HTR-8/SVneo (cell line): ENCODE results near the gene SPINK1.
A peak's percentile ranks its signal among the peaks of the same experiment; 100 is the strongest.
"Not testable (repeated sequence)": the region's sequence is repeated elsewhere in the genome, so short reads cannot be mapped to it uniquely, and the experiment has no call there.

Experiments used
- DNase-seq: peaks from one replicate; pipeline ENCODE4 v3.0.0; 2011; ENCODE audit warnings: low spot score, mixed read lengths; ENCODE audit not compliant: insufficient read length
- FAIRE-seq: peaks from 2 replicates; lab custom pipeline; 2011; peaks lifted over from hg19 to GRCh38; lab: Jason Lieb, UNC

SPINK1 gene

DNA sequence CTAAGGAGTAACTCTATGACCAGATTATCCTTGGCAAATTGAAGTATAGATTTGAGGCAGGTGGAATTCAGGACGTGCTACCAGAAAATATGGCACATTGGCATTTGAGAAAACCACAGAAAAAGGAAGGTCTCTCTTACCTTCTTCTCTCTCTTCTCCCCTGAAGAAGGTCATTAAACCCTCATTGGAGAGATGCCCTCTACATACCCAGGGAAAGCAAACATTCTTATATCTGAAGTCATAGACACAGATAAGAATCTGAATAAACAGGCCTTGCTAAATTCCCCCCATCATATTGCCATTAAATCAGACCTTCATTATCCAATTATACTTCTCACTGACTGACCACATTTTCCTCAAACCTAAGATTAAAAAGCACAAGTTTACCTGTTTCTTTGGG lies 17.8 kb downstream of the SPINK1 start:
- FAIRE-seq (no peak), DNase-seq (no peak)

- DNase-seq (no peak), FAIRE-seq (no peak)
These were observed 21.4 kb downstream of the SPINK1 start for GRCh38 chr5:147809830-147810666.

- DNase-seq (no peak), FAIRE-seq (no peak)
These were observed 26.4 kb downstream of the SPINK1 start for GRCh38 chr5:147805030-147805454.

DNA sequence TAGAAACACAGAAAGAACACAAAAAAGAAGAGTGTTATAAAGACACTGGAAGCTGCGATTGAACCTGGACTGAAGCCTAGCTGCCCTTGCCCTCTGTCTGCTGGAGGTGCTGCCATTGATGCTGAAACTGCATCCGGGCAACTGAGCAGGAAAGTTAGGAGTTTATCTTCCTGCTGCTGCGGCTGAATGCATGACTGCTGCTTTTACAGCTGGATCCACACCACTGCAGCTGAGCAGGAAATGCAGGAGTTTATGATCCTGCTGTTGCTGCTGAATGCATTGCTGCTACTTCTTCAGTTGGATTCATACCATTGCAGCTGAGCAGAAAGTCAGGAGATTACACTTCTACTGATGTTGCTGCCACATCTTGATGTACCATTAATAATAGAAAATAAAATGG lies 27.1 kb downstream of the SPINK1 start:
- DNase-seq: no peak
- no peak for FAIRE-seq

DNA sequence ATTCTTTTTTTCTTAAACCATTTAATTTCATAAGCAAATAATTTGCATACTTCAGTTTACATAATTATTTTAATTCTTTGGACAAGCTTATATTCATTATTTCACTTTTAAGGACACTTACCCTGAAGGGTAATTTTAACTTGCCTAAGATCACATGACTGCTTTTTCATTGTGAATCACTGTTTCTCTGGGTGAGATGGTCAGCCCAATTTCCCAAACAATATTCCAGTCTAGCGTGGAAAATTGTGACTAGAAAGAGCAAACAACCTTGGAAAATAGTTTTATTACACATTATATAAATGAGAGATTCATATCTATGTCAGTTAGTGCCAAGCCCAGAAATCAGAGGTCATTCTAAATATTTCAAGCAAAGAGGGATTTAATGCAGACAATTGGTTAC lies 27.5 kb downstream of the SPINK1 start:
- no peak for DNase-seq
- FAIRE-seq: no peak

GRCh38 chr5:147803161-147803560 lies 28.3 kb downstream of the SPINK1 start:
- not testable (repeated sequence) for FAIRE-seq, DNase-seq

DNA sequence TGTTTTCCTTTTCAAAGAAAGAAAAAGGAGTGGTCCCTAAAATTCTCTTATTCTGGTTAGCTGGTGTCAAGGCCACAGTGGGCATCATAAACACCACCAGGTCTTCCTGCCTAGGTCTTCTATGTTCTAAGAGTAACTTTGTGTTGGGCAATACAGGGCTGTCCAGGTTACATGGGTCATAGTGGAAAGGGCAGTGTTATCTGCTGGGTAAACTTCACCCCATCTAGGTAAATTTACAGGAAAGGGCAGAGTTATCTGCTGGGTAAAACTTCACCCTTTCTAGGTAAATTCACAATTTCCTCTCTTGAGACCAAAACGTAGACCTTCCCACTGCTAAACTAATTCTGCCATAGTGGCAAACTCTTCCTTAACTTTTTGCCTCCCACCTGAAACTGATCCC lies 30.0 kb downstream of the SPINK1 start:
- no peak for DNase-seq
- no peak for FAIRE-seq

DNA sequence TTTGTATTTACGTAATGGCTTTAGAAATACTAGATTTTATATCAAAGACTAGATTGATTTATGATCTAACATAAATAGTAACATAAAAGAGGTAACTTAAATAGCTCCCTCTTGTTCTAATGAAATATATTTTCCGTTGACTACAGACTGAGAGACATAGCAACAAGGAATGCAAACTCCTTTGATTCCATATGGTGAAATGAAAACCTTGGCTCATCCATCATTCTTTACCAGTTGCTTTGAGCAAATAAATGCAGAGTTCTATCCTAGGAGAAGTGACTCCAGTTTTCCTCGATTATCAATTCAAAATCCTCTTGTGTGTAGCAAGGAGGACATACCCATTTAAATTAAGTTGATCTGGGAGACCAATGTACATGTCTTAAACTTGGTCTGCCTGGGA lies 31.0 kb downstream of the SPINK1 start:
- no peak for DNase-seq
- no peak for FAIRE-seq

- no peak for FAIRE-seq
- DNase-seq: no peak
These were observed 34.7 kb downstream of the SPINK1 start for GRCh38 chr5:147796556-147797308.

DNA sequence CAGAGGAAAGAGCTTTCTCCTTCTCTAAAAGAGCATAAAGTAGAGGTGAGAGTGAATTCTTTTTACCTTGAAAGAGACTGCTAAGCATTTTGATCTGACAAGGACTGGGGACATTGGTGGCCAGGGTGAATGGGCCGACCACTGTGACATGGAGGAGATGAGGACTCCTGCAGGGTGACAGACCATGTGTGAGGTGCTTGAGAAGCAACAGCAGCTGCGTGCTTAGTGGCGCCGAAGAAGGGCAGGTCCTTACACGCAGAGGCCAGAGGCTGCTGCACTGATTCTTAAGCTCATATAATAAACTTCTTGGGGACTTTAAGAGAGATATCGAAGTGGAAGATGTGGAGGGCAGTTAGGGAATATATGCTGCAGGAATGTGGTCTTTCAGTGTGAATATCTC lies 40.3 kb downstream of the SPINK1 start:
- FAIRE-seq (no peak), DNase-seq (no peak)

GRCh38 chr5:147789820-147790219 lies 41.7 kb downstream of the SPINK1 start:
- FAIRE-seq (no peak), DNase-seq (no peak)

DNA sequence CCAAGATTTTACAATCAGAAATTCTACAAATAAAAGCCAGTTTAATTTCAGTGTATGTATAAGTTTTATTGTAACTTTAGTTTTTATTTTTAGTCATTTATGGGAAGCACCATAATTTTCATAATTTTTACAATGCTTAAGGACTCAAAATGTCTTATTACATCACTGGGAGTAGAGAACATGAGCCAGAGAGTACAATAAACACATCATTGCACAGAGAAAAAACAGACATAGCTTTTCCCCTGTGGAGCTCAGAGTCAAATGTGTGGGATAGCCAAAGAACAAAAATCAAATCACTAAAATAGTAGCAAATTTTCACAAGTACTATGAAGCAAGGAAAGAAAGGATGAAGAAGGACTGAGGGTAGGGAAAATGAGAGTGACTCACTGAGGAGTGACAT lies 43.4 kb downstream of the SPINK1 start:
- FAIRE-seq (no peak), DNase-seq (no peak)

DNA sequence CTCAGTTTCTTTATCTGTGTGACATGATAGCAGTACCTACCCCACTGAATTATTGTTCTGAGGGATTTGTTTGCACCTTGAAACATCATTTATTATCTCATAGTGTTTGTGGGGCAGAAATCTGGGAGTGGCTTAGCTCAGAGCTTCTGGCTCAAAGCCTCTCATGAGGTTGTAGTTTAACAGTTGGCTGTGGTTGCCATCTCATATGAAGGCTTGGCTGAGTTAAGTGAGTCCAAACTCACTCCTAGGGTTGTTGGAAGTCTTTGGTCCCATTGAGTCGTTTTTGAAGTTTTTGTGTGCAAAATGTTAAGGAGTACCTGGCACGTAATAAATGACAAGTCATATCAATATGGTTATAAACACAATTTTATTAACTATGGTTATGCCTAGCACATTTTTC lies 45.3 kb downstream of the SPINK1 start:
- no peak for FAIRE-seq
- no peak for DNase-seq

DNA sequence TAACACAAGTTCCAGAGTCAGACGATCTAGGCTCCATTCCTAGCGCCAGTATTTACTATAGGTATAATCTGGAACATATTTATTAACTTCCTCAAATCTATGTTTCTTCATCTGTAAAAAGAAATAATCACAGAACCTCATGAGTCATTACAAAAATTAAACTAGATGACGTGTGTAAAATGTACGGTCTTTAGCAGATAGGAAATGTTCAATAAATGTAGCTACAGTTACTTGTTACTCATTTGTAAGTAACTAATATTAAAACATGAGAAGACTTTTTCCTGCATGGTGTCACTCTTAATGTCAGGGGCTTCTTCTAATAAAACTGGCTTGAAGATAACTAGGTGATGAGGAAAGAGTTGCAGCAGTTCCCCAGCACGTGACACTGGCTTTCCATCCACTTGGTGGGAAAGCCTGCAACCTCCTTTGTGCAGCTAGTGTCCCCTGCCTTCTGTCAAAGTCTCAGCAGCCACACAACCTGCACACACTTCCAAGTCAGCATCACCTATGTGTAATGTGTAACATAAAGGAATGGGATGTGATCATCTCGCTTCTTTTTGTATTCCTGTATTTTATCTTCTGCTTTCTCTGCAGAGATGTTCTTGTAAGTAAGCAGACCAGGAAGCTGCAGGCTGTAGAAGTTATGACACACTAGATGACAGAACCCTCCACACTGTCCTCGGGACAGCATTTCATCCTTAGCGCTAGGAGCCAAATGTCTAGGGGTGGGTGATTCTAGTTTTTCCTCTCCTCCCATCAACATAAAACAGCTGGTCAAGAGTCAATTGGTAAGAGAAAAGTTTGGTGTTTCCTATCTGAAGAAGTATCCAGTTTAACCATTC lies 47.1 kb downstream of the SPINK1 start:
- no peak for DNase-seq
- no peak for FAIRE-seq

GRCh38 chr5:147782110-147783028 lies 49.1 kb downstream of the SPINK1 start, which contains the start of gene JAKMIP2:
JAKMIP2 (minus strand) TSS chr5:147782728; CDS start chr5:147671806, 110,922 bp downstream.
- DNase-seq (peak; percentile 3), FAIRE-seq (no peak)

DNA sequence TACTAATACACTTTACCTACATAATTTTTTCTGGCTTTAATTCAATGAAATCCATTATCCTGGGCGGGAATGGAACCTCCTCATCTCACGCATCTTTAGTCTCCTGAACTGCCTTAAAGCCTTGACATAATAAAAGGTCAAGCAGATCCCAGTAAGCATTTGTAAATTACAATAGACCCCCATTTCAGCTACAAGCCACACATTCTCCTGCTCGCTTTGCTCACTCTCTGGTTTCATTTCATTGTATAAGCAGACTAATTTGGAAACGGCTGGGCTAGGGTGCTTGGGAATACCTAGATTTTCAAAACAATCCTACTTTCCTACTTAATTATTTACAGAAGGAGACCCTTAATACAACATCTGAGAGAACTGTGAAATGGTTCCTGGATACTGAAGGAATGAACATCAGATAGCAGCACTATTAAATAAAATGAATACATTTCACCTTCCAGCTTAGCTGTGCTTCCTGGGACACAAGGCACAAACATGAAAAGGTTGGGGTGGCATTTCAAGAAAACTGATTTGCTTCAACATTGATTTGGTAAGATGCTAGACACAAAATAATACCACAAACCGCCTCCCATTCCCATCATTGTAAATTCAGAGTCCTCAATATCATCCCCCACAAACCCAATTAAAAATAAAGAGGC lies 50.4 kb downstream of the SPINK1 start:
- no peak for FAIRE-seq
- no peak for DNase-seq

- DNase-seq: no peak
- no peak for FAIRE-seq
These were observed 51.8 kb downstream of the SPINK1 start for GRCh38 chr5:147779694-147780093.

DNA sequence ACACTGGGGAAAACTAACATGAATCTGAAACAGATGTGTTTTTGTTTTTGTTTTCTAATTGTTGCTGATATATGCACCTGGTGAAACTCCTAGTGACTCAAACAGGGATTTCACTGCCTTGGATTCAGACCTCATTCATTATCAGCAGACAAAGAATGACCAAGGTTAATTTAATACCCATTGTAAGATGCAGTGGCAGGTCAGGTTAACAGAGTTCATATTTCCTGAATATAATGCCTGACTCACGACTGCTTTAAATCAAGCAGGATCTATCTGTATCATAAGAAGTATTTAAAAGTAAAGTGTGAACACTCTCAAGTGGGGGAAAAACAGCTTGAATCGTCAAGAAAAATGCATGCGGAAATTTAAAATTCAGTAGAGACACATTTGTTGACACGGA lies 54.5 kb downstream of the SPINK1 start:
- DNase-seq (no peak), FAIRE-seq (no peak)
